ENCODE results near the gene AOC3. TPM values are rescaled to one million over a fixed set of nuclear protein-coding genes. Genes with fewer than 3 reads are reported as not detected.

The AOC3 gene
- polyA plus RNA-seq, 1 of the 3 experiments (the other 2 are of a cell fraction): 0.03 TPM

DNA sequence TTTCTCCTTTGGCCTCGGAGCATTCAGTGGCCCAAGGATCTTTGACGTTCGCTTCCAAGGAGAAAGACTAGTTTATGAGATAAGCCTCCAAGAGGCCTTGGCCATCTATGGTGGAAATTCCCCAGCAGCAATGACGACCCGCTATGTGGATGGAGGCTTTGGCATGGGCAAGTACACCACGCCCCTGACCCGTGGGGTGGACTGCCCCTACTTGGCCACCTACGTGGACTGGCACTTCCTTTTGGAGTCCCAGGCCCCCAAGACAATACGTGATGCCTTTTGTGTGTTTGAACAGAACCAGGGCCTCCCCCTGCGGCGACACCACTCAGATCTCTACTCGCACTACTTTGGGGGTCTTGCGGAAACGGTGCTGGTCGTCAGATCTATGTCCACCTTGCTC, 1.4 kb downstream of the AOC3 start:
- H3K4me2 ChIP-seq: no peak overlapping the region
- TF ChIP-seq MEF2A (IDR thresholded peaks at IDR 0.05; ENCODE audit: borderline replicate concordance, low read depth) (no peak), GABPA (IDR thresholded peaks at IDR 0.05; ENCODE audit: low read depth) (no peak), SMC3 (IDR thresholded peaks at IDR 0.05; ENCODE audit: low read depth, low read length) (no peak), SIN3A (IDR thresholded peaks at IDR 0.05; ENCODE audit: borderline replicate concordance, low read depth, low read length) (no peak), JUND (IDR thresholded peaks at IDR 0.05) (no peak), ELF1 (IDR thresholded peaks at IDR 0.05) (no peak), FOXM1 (IDR thresholded peaks at IDR 0.05; ENCODE audit: low read depth) (no peak), YY1 (IDR thresholded peaks at IDR 0.05; ENCODE audit: low read depth) (no peak), RFX5 (IDR thresholded peaks at IDR 0.05; ENCODE audit: low read length) (no peak), TCF12 (IDR thresholded peaks at IDR 0.05) (no peak), POLR2AphosphoS5 (IDR thresholded peaks at IDR 0.05; ENCODE audit: low read depth, low read length) (no peak)
- TF ChIP-seq, protein P1, sequence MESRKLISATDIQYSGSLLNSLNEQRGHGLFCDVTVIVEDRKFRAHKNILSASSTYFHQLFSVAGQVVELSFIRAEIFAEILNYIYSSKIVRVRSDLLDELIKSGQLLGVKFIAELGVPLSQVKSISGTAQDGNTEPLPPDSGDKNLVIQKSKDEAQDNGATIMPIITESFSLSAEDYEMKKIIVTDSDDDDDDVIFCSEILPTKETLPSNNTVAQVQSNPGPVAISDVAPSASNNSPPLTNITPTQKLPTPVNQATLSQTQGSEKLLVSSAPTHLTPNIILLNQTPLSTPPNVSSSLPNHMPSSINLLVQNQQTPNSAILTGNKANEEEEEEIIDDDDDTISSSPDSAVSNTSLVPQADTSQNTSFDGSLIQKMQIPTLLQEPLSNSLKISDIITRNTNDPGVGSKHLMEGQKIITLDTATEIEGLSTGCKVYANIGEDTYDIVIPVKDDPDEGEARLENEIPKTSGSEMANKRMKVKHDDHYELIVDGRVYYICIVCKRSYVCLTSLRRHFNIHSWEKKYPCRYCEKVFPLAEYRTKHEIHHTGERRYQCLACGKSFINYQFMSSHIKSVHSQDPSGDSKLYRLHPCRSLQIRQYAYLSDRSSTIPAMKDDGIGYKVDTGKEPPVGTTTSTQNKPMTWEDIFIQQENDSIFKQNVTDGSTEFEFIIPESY (IDR thresholded peaks at IDR 0.05; ENCODE audit: borderline replicate concordance, low read depth): no peak
- TF ChIP-seq, protein P2, sequence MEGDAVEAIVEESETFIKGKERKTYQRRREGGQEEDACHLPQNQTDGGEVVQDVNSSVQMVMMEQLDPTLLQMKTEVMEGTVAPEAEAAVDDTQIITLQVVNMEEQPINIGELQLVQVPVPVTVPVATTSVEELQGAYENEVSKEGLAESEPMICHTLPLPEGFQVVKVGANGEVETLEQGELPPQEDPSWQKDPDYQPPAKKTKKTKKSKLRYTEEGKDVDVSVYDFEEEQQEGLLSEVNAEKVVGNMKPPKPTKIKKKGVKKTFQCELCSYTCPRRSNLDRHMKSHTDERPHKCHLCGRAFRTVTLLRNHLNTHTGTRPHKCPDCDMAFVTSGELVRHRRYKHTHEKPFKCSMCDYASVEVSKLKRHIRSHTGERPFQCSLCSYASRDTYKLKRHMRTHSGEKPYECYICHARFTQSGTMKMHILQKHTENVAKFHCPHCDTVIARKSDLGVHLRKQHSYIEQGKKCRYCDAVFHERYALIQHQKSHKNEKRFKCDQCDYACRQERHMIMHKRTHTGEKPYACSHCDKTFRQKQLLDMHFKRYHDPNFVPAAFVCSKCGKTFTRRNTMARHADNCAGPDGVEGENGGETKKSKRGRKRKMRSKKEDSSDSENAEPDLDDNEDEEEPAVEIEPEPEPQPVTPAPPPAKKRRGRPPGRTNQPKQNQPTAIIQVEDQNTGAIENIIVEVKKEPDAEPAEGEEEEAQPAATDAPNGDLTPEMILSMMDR (IDR thresholded peaks at IDR 0.05): no peak
- H3F3A ChIP-seq (replicated peaks; ENCODE audit: insufficient read depth): no peaks in the 10 kb centered on the region
- H3K36me3 ChIP-seq (replicated peaks in 1 of 2; ENCODE audit: control insufficient read depth in 1 of 2, insufficient read depth in 2 of 2, low read length in 1 of 2): no peaks in the 10 kb centered on the region
- DNase-seq: no peak
- no peak overlapping the region for H3K4me3 ChIP-seq (ENCODE audit: low read depth in 2 of 2, low read length in 1 of 2)
- no peaks in the 10 kb centered on the region for H4K20me1 ChIP-seq (ENCODE audit: insufficient read depth)
- no peaks in the 10 kb centered on the region for H3K27me3 ChIP-seq (ENCODE audit: insufficient read depth)
- no peaks in the 10 kb centered on the region for H3K9me3 ChIP-seq
- H3K27ac ChIP-seq (ENCODE audit: low read depth in 2 of 2, low read length in 1 of 2): no peak overlapping the region
- ChIA-PET POLR2A (no interaction called here), CTCF (interaction anchor here (1.0 to 1.6 kb wide), 3 partner anchors 8 to 28 kb away, joined by 3 read pairs; partner anchors contain the start of gene AOC2)
- peaks cover 0 to 4% of the 10 kb centered on the region in 2 experiments; a peak in 1 of 4 replicates for H3K4me1 ChIP-seq (ENCODE audit: control insufficient read depth in 1 of 2, insufficient read depth in 2 of 2, low read depth in 1 of 2, low read length in 1 of 2)
- no peak overlapping the region for H3K9ac ChIP-seq
- 86% methylated on average over 12 of the region's 15 CpGs for WGBS (ENCODE audit: low lambda C conversion rate)
- no peaks in the 10 kb centered on the region for H3K79me2 ChIP-seq (ENCODE audit: insufficient read depth)
- H3K9me2 ChIP-seq: no peaks in the 10 kb centered on the region
- no peak overlapping the region for H2AFZ ChIP-seq (ENCODE audit: low read depth)

DNA sequence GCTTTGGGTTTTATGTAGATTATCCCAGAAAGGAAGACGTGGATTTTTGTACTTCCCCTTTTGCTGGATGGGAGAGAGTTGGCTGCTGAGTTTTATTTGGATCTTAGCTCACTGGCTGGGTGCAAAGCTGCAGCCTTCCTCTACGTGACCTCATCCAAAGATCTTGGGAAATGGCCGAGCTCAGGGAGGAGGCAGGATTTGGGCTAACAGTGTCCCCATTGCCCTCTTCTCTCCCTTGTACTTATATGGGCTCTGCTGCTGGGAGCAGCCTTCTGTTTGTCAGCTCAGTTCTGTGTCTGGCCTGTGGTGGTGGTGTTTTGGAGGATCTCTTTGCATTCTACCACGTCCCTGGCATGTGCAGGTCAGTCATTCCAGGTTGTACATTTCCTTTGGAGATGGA, 2.0 kb downstream of the AOC3 start:
- H3K4me2 ChIP-seq: no peak overlapping the region
- no peaks in the 10 kb centered on the region for H3K9me3 ChIP-seq
- H3K79me2 ChIP-seq (ENCODE audit: insufficient read depth): no peaks in the 10 kb centered on the region
- H3K9me2 ChIP-seq: no peaks in the 10 kb centered on the region
- ChIA-PET CTCF (interaction anchor here (1.0 to 1.2 kb wide), 5 partner anchors 9 to 84 kb away, joined by 3 to 4 read pairs (median 3); partner anchors contain the start of genes AOC2 and BECN1), POLR2A (no interaction called here)
- no peaks in the 10 kb centered on the region for H3K27me3 ChIP-seq (ENCODE audit: insufficient read depth)
- no peak overlapping the region for H3K4me3 ChIP-seq (ENCODE audit: low read depth in 2 of 2, low read length in 1 of 2)
- H3K4me1 ChIP-seq (ENCODE audit: control insufficient read depth in 1 of 2, insufficient read depth in 2 of 2, low read depth in 1 of 2, low read length in 1 of 2): peaks cover 0 to 4% of the 10 kb centered on the region in 2 experiments; a peak in 1 of 4 replicates
- H3F3A ChIP-seq (replicated peaks; ENCODE audit: insufficient read depth): no peaks in the 10 kb centered on the region
- no peak for DNase-seq
- no peak overlapping the region for H3K27ac ChIP-seq (ENCODE audit: low read depth in 2 of 2, low read length in 1 of 2)
- no peak overlapping the region for H3K9ac ChIP-seq
- H3K36me3 ChIP-seq (replicated peaks in 1 of 2; ENCODE audit: control insufficient read depth in 1 of 2, insufficient read depth in 2 of 2, low read length in 1 of 2): no peaks in the 10 kb centered on the region
- 56% methylated on average over 4 of the region's 4 CpGs for WGBS (ENCODE audit: low lambda C conversion rate)
- H4K20me1 ChIP-seq (ENCODE audit: insufficient read depth): no peaks in the 10 kb centered on the region
- TF ChIP-seq, protein P2 (IDR thresholded peaks at IDR 0.05): no peak
- TF ChIP-seq TEAD4 (IDR thresholded peaks at IDR 0.05; ENCODE audit: borderline replicate concordance, insufficient read depth): no peak
- H2AFZ ChIP-seq (ENCODE audit: low read depth): no peak overlapping the region
